Measurements from ENCODE around the gene SLC13A5.
"Not testable (repeated sequence)": the region's sequence is repeated elsewhere in the genome, so short reads cannot be mapped to it uniquely, and the experiment has no call there.

Gene SLC13A5

GRCh38 chr17:6711081-6711674, 2.0 kb downstream of the SLC13A5 start:
- no peak for DNase-seq (ENCODE audit: low spot score)

GRCh38 chr17:6710317-6710716, 2.9 kb downstream of the SLC13A5 start:
- no peak for DNase-seq (ENCODE audit: low spot score)

- no peak for DNase-seq (ENCODE audit: low spot score)
Measured at GRCh38 chr17:6708357-6708961, 4.7 kb downstream of the SLC13A5 start.

GRCh38 chr17:6706996-6707395, 6.2 kb downstream of the SLC13A5 start:
- no peak for DNase-seq (ENCODE audit: low spot score)

GRCh38 chr17:6706499-6706898, 6.7 kb downstream of the SLC13A5 start:
- no peak for DNase-seq (ENCODE audit: low spot score)

- DNase-seq (ENCODE audit: low spot score), result no peak
Measured at GRCh38 chr17:6704470-6705052, 8.6 kb downstream of the SLC13A5 start.

- no peak for DNase-seq (ENCODE audit: low spot score)
Measured at GRCh38 chr17:6703751-6704150, 9.4 kb downstream of the SLC13A5 start.

GRCh38 chr17:6702567-6703215, 10.5 kb downstream of the SLC13A5 start:
- DNase-seq (ENCODE audit: low spot score), result no peak

- no peak for DNase-seq (ENCODE audit: low spot score)
Measured at GRCh38 chr17:6701719-6702118, 11.4 kb downstream of the SLC13A5 start.

- DNase-seq (ENCODE audit: low spot score), result no peak
Measured at GRCh38 chr17:6700948-6701307, 12.2 kb downstream of the SLC13A5 start.

GRCh38 chr17:6699997-6700947, 12.9 kb downstream of the SLC13A5 start:
- DNase-seq (ENCODE audit: low spot score), result no peak

GRCh38 chr17:6698004-6698403, 15.2 kb downstream of the SLC13A5 start:
- no peak for DNase-seq (ENCODE audit: low spot score)

GRCh38 chr17:6696906-6697305, 16.3 kb downstream of the SLC13A5 start:
- no peak for DNase-seq (ENCODE audit: low spot score)

GRCh38 chr17:6695565-6695964, 17.6 kb downstream of the SLC13A5 start:
- DNase-seq (ENCODE audit: low spot score), result no peak

- no peak for DNase-seq (ENCODE audit: low spot score)
Measured at GRCh38 chr17:6695051-6695450, 18.1 kb downstream of the SLC13A5 start.

GRCh38 chr17:6691958-6692357, 21.2 kb downstream of the SLC13A5 start:
- DNase-seq (ENCODE audit: low spot score), result not testable (repeated sequence)

- DNase-seq (ENCODE audit: low spot score), result no peak
Measured at GRCh38 chr17:6691546-6691945, 21.6 kb downstream of the SLC13A5 start.

GRCh38 chr17:6690641-6691040, 22.5 kb downstream of the SLC13A5 start:
- no peak for DNase-seq (ENCODE audit: low spot score)

- no peak for DNase-seq (ENCODE audit: low spot score)
Measured at GRCh38 chr17:6688944-6689343, 24.2 kb downstream of the SLC13A5 start.

GRCh38 chr17:6686026-6686425, 27.1 kb downstream of the SLC13A5 start:
- DNase-seq (ENCODE audit: low spot score), result no peak

- no peak for DNase-seq (ENCODE audit: low spot score)
Measured at GRCh38 chr17:6684881-6685767, 28.0 kb downstream of the SLC13A5 start.

Data from hematopoietic multipotent progenitor cell treated with erythropoietin and hydrocortisone succinate and interleukin-3 and kit ligand, for 17 days (in vitro differentiated cells).